Right lobe of liver (tissue), 6 donors: ENCODE data around the gene MAPKAPK5. TPM values are rescaled to one million over a fixed set of nuclear protein-coding genes. Genes with fewer than 3 reads are reported as not detected.
"Not testable (repeated sequence)": the region's sequence is repeated elsewhere in the genome, so short reads cannot be mapped to it uniquely, and the experiment has no call there.

ENCODE experiments used
- ATAC-seq, 4 donors: fragments of 200-7000 bp; cut with Tn5 transposase; one replicate each; pipeline ENCODE4 v1.9.1; 2020; ENCODE audit warnings: mild to moderate bottlenecking in 4 of 4, moderate library complexity in 4 of 4
- DNase-seq, 3 donors: peaks; one replicate each; pipeline ENCODE4 v3.0.0-alpha.2; 2020
- H3K27ac ChIP-seq, 3 donors: fragments of 200-600 bp; one replicate each; pipeline ENCODE4 v1.8.0; 2022
- H3K27me3 ChIP-seq, 2 donors: fragments of 200-600 bp; one replicate each; pipeline ENCODE4 v1.8.0; 2022
- H3K36me3 ChIP-seq, 4 donors: fragments of 200-600 bp; sonication (generic) in 1 of 4; one replicate each; pipeline versions ENCODE4 v1.5.1 to v1.8.0; 2017 to 2022; ENCODE audit warnings: control low read depth in 1 of 4
- H3K4me1 ChIP-seq, 4 donors: fragments of 200-600 bp; sonication (generic) in 1 of 4; one replicate each; pipeline versions ENCODE4 v1.5.1 to v1.8.0; 2017 to 2022; ENCODE audit warnings: control low read depth in 1 of 4
- H3K4me3 ChIP-seq, 3 donors: fragments of 200-600 bp; one replicate each; pipeline ENCODE4 v1.8.0; 2022
- H3K9me3 ChIP-seq, 4 donors: fragments of 200-600 bp; sonication (generic) in 1 of 4; one replicate each; pipeline versions ENCODE4 v1.5.1 to v1.8.0; 2017 to 2022; ENCODE audit warnings: control low read depth in 1 of 4
- POLR2A ChIP-seq: fragments of 450-650 bp; IDR thresholded peaks from one replicate; pipeline ENCODE4 v1.6.1; 2017; ENCODE audit warnings: antibody characterized with exemption, mild to moderate bottlenecking
- WGBS: methylation state at CpG from one replicate; pipeline ENCODE4 v1.1.6; 2018; ENCODE audit warnings: low coverage, low lambda C conversion rate; ENCODE audit not compliant: insufficient coverage; ENCODE audit errors: missing lambda C conversion rate; 5-methylcytosine and 5-hydroxymethylcytosine counted together
- intact Hi-C, 2 donors: fragments of 100-400 bp; cut with DNase I; formaldehyde crosslinking; loops; one replicate each; pipeline versions ENCODE4 v1.11.2 to v1.14.1; 2022
- total RNA-seq, 6 experiments: library from RNA; depleted of rRNA in 2 of 6; stranded (reverse); fragments of >200 nt in 2 of 6; fragmentation: NEBNext Ultra II Directional in 3 of 6; extraction: Animal tissue kit (Norgen Biotek cat#: 25700) in 3 of 6; gene quantifications; one replicate each; pipeline versions ENCODE4 v1.1.0 to v1.2.4, GENCODE V29; 2016 to 2023
- TF ChIP-seq, protein P1 (sequence below), 4 donors: fragments of 200-600 bp in 3 of 4; fragments of 450-650 bp in 1 of 4; IDR thresholded peaks; one replicate each; pipeline versions ENCODE4 v1.5.1 to v1.8.0; 2016 to 2022; ENCODE audit warnings: antibody characterized with exemption in 4 of 4, mild to moderate bottlenecking in 2 of 4
- donor health status: DM: no; HTN: yes; CAD: no.
- donor health status: DM: no; HTN: no; CAD: no.
- donor health status: DM: no; HTN: no; CAD: no.
- donor health status: DM: no; HTN: yes; CAD: no.
- donor health status: DM: no; HTN: yes; CAD: no.

The MAPKAPK5 gene
- total RNA-seq, 6 experiments from 2014 or later, result 18.0 to 28.1 (median 19.9) TPM

DNA sequence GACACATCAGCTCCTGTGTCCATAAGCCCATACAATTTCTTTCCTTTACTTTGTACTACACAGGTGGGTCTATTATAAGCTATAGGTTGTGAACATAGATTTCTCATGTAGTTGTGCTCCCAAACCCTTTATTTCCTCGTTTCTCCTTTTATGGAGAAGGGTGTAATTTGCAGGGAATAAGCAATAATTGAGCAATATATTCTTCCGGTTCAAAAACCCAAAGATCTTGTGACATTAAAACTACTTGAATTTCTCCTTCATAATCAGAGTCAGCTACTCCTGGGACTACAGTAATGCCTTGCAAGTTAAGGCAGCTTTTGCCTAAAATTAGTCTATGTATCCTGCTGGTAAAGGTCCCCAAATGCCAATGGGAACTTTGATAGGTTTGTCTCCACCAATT is 19.1 kb upstream of the MAPKAPK5 start:
- H3K27ac ChIP-seq, result no peak overlapping the region
- TF ChIP-seq POLR2A, result no peak
- TF ChIP-seq, protein P1, sequence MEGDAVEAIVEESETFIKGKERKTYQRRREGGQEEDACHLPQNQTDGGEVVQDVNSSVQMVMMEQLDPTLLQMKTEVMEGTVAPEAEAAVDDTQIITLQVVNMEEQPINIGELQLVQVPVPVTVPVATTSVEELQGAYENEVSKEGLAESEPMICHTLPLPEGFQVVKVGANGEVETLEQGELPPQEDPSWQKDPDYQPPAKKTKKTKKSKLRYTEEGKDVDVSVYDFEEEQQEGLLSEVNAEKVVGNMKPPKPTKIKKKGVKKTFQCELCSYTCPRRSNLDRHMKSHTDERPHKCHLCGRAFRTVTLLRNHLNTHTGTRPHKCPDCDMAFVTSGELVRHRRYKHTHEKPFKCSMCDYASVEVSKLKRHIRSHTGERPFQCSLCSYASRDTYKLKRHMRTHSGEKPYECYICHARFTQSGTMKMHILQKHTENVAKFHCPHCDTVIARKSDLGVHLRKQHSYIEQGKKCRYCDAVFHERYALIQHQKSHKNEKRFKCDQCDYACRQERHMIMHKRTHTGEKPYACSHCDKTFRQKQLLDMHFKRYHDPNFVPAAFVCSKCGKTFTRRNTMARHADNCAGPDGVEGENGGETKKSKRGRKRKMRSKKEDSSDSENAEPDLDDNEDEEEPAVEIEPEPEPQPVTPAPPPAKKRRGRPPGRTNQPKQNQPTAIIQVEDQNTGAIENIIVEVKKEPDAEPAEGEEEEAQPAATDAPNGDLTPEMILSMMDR (IDR thresholded peaks at IDR 0.05), result no peak
- WGBS, result 21% methylated on average over 2 of the region's 2 CpGs

DNA sequence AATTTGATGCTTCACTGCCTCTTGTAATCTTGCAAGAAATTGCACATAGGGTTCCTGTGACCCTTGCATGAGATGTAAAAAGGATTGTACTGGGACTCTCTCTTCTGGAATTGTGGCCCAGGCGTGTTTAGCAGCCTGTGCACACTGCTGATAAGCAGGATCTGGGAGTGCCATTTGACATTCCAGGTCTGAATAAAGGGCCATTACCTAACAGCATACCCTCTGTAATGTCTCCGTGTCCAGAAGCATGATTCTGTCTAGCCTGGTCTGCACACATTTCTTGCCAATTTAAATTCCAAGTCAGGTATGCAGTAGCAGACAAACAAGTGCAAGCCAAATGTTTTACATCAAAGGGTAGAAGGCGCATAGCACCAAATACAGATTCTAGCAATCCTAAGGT is 18.1 kb upstream of the MAPKAPK5 start:
- H3K9me3 ChIP-seq, result no peaks in the 10 kb centered on the region
- 63% methylated on average over 2 of the region's 3 CpGs for WGBS
- DNase-seq (no peak), ATAC-seq (no peak)
- H3K36me3 ChIP-seq, result no peaks in the 10 kb centered on the region
- no peaks in the 10 kb centered on the region for H3K27me3 ChIP-seq
- H3K4me3 ChIP-seq, result no peak overlapping the region
- intact Hi-C loops, result no loop called here
- TF ChIP-seq POLR2A, result no peak
- TF ChIP-seq, protein P1 (IDR thresholded peaks at IDR 0.05), result no peak
- H3K27ac ChIP-seq, result no peak overlapping the region
- H3K4me1 ChIP-seq, result no peaks in the 10 kb centered on the region

More for the DNA sequence above, 19.1 kb upstream of the MAPKAPK5 start:
- H3K9me3 ChIP-seq, result no peaks in the 10 kb centered on the region
- no peaks in the 10 kb centered on the region for H3K4me1 ChIP-seq
- no peak overlapping the region for H3K4me3 ChIP-seq
- intact Hi-C loops, result no loop called here
- H3K36me3 ChIP-seq, result no peaks in the 10 kb centered on the region
- ATAC-seq, result no peak
- DNase-seq, result no peak
- no peaks in the 10 kb centered on the region for H3K27me3 ChIP-seq

DNA sequence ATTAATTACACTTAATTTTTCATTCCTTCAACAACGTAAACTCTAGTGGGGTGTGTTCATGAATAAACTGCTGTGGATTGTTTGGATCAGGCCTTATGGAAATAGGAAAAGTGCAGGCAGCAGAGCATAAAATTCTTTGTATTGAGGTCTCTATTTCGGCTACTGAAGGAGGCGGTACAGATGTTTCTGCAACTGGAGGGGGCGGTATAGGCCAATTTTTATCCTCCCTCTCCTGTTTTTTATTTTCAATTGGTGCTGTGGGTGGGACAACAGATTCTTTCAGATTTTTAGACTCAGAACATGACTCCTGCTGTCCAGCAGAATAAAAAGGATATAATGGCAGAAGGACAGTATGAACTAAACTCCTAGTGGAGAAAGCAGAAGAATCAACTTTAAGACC is 17.7 kb upstream of the MAPKAPK5 start:
- H3K36me3 ChIP-seq, H3K4me1 ChIP-seq, H3K27ac ChIP-seq, H3K9me3 ChIP-seq, intact Hi-C loops, H3K4me3 ChIP-seq, ATAC-seq, DNase-seq, H3K27me3 ChIP-seq: not testable (repeated sequence)
- TF ChIP-seq, protein P1 (IDR thresholded peaks at IDR 0.05), result peak in 2 of 4 donors; percentile 6 to 10
- WGBS, result 38% methylated on average over 4 of the region's 4 CpGs

DNA sequence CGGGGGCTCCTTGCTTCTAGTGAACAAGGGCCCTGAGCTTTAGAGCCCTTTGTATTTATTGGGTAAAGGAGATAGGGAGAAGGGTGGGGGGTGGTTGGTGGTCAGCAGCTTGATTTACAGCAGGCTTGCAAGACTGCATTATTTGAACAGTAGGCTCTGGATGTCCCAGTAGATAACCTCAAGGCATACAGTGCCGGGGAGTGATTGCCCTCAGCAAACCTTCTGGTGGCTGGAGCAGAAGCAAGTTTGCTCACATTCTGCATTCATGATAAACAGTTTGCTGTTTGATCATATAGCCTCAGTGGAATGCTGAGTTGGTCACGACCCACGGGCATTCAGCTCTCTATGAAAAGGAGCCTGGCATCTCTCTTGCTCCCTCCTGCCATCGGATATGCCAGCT is 16.5 kb upstream of the MAPKAPK5 start:
- TF ChIP-seq POLR2A, result no peak
- TF ChIP-seq, protein P1 (IDR thresholded peaks at IDR 0.05), result no peak
- WGBS, result 54% methylated on average over 2 of the region's 5 CpGs
- DNase-seq (no peak), ATAC-seq (no peak)
- Histone ChIP-seq H3K27ac (no peak overlapping the region), H3K4me1 (no peaks in the 10 kb centered on the region), H3K4me3 (no peak overlapping the region), H3K36me3 (no peaks in the 10 kb centered on the region), H3K27me3 (no peaks in the 10 kb centered on the region), H3K9me3 (no peaks in the 10 kb centered on the region)
- intact Hi-C loops, result no loop called here

DNA sequence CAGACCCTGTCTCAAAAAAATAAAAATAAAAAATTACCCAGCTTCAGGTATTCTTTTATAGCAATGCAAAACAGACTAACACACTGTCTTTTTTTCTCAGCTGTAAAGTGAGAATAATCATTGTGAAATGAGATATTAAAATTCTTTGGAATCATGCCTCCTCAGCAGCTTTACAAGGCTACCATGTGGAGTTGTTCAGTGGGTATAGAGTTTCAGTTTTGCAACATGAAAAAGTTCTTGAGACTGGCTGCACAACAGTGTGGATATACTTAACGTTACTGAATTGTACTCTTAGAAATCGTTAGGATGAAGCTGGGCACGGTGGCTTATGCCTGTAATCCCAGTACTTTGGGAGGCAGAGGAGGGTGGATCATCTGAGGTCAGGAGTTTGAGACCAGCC is 15.7 kb upstream of the MAPKAPK5 start:
- ATAC-seq, result no peak
- no peak overlapping the region for H3K27ac ChIP-seq
- 42% methylated on average over 2 of the region's 3 CpGs for WGBS
- no peaks in the 10 kb centered on the region for H3K4me1 ChIP-seq
- DNase-seq, result no peak
- no peak overlapping the region for H3K4me3 ChIP-seq
- no peaks in the 10 kb centered on the region for H3K36me3 ChIP-seq
- TF ChIP-seq, protein P1 (IDR thresholded peaks at IDR 0.05), result no peak
- TF ChIP-seq POLR2A, result no peak
- no peaks in the 10 kb centered on the region for H3K27me3 ChIP-seq
- no peaks in the 10 kb centered on the region for H3K9me3 ChIP-seq
- intact Hi-C loops, result no loop called here
